GM12878 (cell line): ENCODE measurements around the gene BCO1. TPM values are rescaled to one million over a fixed set of nuclear protein-coding genes. Genes with fewer than 3 reads are reported as not detected.

Experiments used
- ATAC-seq: fragments of 200-7000 bp; cut with Tn5 transposase; 3 replicates; pipeline ENCODE4 v1.9.1; 2020; ENCODE audit warnings: mild to moderate bottlenecking, moderate library complexity
- BruUV-seq: library from RNA; stranded (reverse); fragments of 400-500 nt; replicated peaks from 2 replicates; lab custom pipeline; 2021; lab: Mats Ljungman, UMichigan
- CTCF ChIA-PET: fragments of 300-600 bp; sonication (Branson Sonifier 250); formaldehyde crosslinking; extraction: SDS; loops from one replicate; lab custom pipeline; 2021; ENCODE audit warnings: inconsistent platforms; lab: Yijun Ruan, JAX
- POLR2A ChIA-PET: fragments of 350-600 bp; formaldehyde crosslinking; extraction: SDS; loops from one replicate; lab custom pipeline; 2021; ENCODE audit warnings: inconsistent platforms; lab: Charles Lee
- RAD21 ChIA-PET: fragments of 300-600 bp; sonication (Branson Sonifier 250); formaldehyde crosslinking; loops from one replicate; lab custom pipeline; 2023; ENCODE audit warnings: antibody characterized with exemption; ENCODE audit not compliant: unreplicated experiment; lab: Charles Lee
- SMC1A ChIA-PET: fragments of 300-600 bp; sonication (Branson Sonifier 250); formaldehyde crosslinking; loops from one replicate; lab custom pipeline; 2023; ENCODE audit not compliant: unreplicated experiment, uncharacterized antibody; lab: Charles Lee
- DNase-seq: peaks from one replicate; pipeline ENCODE4 v3.0.0-alpha.2; 2011; ENCODE audit warnings: low read depth, low spot score
- FAIRE-seq: peaks from 3 replicates; lab custom pipeline; 2011; peaks lifted over from hg19 to GRCh38; lab: Jason Lieb, UNC
- H2AFZ ChIP-seq: 2 replicates; pipeline ENCODE4 v1.6.0; 2011; ENCODE audit warnings: low read depth, low read length, control low read depth; ENCODE audit not compliant: control insufficient read depth
- H3K27ac ChIP-seq: 2 replicates; pipeline ENCODE4 v1.5.1; 2011; ENCODE audit warnings: control low read depth; ENCODE audit not compliant: control insufficient read depth, insufficient read depth
- H3K27me3 ChIP-seq, 2 experiments: replicated peaks in 1 of 2; 2 replicates each; pipeline versions ENCODE4 v1.6.0 to v1.6.1; 2011; ENCODE audit warnings: low read length in 1 of 2; ENCODE audit not compliant: control insufficient read depth in 2 of 2, insufficient read depth in 2 of 2
- H3K36me3 ChIP-seq, 2 experiments: 2 replicates each; pipeline ENCODE4 v1.5.1; 2011; ENCODE audit warnings: low read length in 1 of 2; ENCODE audit not compliant: control insufficient read depth in 2 of 2, insufficient read depth in 2 of 2
- H3K4me1 ChIP-seq: 2 replicates; pipeline ENCODE4 v1.6.1; 2011; ENCODE audit warnings: mild to moderate bottlenecking, low read length, moderate library complexity, mixed read lengths; ENCODE audit not compliant: control insufficient read depth, insufficient read depth
- H3K4me2 ChIP-seq: 2 replicates; pipeline ENCODE4 v1.6.0; 2011; ENCODE audit warnings: control low read depth; ENCODE audit not compliant: control insufficient read depth, insufficient read depth
- H3K4me3 ChIP-seq: fragments of 200-600 bp; sonication (generic); 2 replicates; pipeline ENCODE4 v1.5.1; 2016
- H3K79me2 ChIP-seq: 2 replicates; pipeline ENCODE4 v1.6.0; 2011; ENCODE audit warnings: low read length; ENCODE audit not compliant: control insufficient read depth, insufficient read depth
- H3K9ac ChIP-seq: 2 replicates; pipeline ENCODE4 v1.8.0; 2011; ENCODE audit warnings: low read length, control low read depth, mixed read lengths; ENCODE audit not compliant: control insufficient read depth, insufficient read depth
- H3K9me3 ChIP-seq: replicated peaks from 3 replicates; pipeline ENCODE4 v1.5.1; 2011; ENCODE audit warnings: mild to moderate bottlenecking, low read length; ENCODE audit not compliant: control insufficient read depth, insufficient read depth
- H4K20me1 ChIP-seq: 2 replicates; pipeline ENCODE4 v1.6.0; 2011; ENCODE audit not compliant: control insufficient read depth, insufficient read depth
- EGR1 ChIP-seq, 2 experiments: IDR thresholded peaks; 1 replicate in 1 of 2; 2 replicates in 1 of 2; pipeline ENCODE4 v1.6.1; 2011 to 2012; ENCODE audit warnings: low read depth in 2 of 2, low read length in 2 of 2, borderline replicate concordance in 1 of 2, mild to moderate bottlenecking in 1 of 2, moderate library complexity in 1 of 2
- HDGF ChIP-seq: fragments of 450-650 bp; IDR thresholded peaks from 2 replicates; pipeline ENCODE4 v1.6.1; 2016; ENCODE audit warnings: antibody characterized with exemption
- MTA3 ChIP-seq: IDR thresholded peaks from 2 replicates; pipeline ENCODE4 v1.6.1; 2012; ENCODE audit warnings: low read length, inconsistent platforms, borderline replicate concordance
- MXI1 ChIP-seq: fragments of 150-350 bp; IDR thresholded peaks from 2 replicates; pipeline ENCODE4 v1.6.1; 2011; ENCODE audit warnings: low read depth, mild to moderate bottlenecking, inconsistent platforms, low read length, improper control_type of control experiment
- POLR2A ChIP-seq: IDR thresholded peaks from 2 replicates; pipeline ENCODE4 v1.6.1; 2011; ENCODE audit warnings: low read depth, mild to moderate bottlenecking, low read length
- RELA ChIP-seq: fragments of 450-650 bp; IDR thresholded peaks from 2 replicates; pipeline ENCODE4 v1.8.0; 2014; ENCODE audit warnings: borderline replicate concordance; ENCODE audit not compliant: partially characterized antibody
- SMAD1 ChIP-seq: fragments of 450-650 bp; IDR thresholded peaks from 2 replicates; pipeline ENCODE4 v1.6.1; 2018; ENCODE audit warnings: mild to moderate bottlenecking, low read depth; ENCODE audit not compliant: partially characterized antibody
- SP1 ChIP-seq: IDR thresholded peaks from one replicate; pipeline ENCODE4 v1.6.1; 2011; ENCODE audit warnings: low read depth, low read length
- SRF ChIP-seq, 2 experiments: IDR thresholded peaks; 2 replicates each; pipeline ENCODE4 v1.6.1; 2011; ENCODE audit warnings: low read depth in 2 of 2, low read length in 2 of 2, mild to moderate bottlenecking in 1 of 2, moderate library complexity in 1 of 2
- WGBS: methylation state at CpG from one replicate; pipeline ENCODE4 v1.1.6; 2016; ENCODE audit warnings: low lambda C conversion rate; ENCODE audit not compliant: insufficient replicate concordance, insufficient coverage; ENCODE audit errors: missing lambda C conversion rate; 5-methylcytosine and 5-hydroxymethylcytosine counted together
- in situ Hi-C: fragments of 300-500 bp; cut with MboI; formaldehyde crosslinking; loops from 9 replicates; pipeline ENCODE4 v1.14.3; 2018; ENCODE audit warnings: mixed read lengths
- intact Hi-C: fragments of 100-400 bp; cut with micrococcal nuclease; formaldehyde crosslinking; loops from one replicate; pipeline ENCODE4 v1.14.2; 2022; ENCODE audit not compliant: unreplicated experiment
- polyA plus RNA-seq, 11 experiments: library from polyadenylated mRNA; depleted of rRNA in 4 of 11; unstranded in 6 of 11; stranded (reverse) in 5 of 11; fragments of >200 nt; fragmentation: Nextera tagmentation in 4 of 11; fragmentation: Illumina TruSeq in 1 of 11; extraction: Ambion mirVana in 4 of 11; extraction: Trizol in 1 of 11; gene quantifications; 1 replicate in 1 of 11; 2 replicates in 10 of 11; pipeline versions ENCODE4 v1.2.1 to v1.2.3, GENCODE V29; 2011 to 2016; ENCODE audit warnings: inconsistent platforms in 2 of 11, missing spikeins in 2 of 11, low read depth in 1 of 11
- total RNA-seq, 4 experiments: library from RNA; depleted of rRNA in 3 of 4; stranded (reverse); fragments of >200 nt in 3 of 4; fragmentation: Illumina TruSeq in 1 of 4; extraction: Trizol in 1 of 4; gene quantifications; 2 replicates each; pipeline versions ENCODE4 v1.2.1 to v1.2.3, GENCODE V29; 2013 to 2021
- TF ChIP-seq, protein P1 (sequence below): IDR thresholded peaks from 2 replicates; pipeline ENCODE4 v1.6.1; 2011; ENCODE audit warnings: low read depth, low read length, improper control_type of control experiment, borderline replicate concordance
- TF ChIP-seq, protein P2 (sequence below), 3 experiments: IDR thresholded peaks in 2 of 3; conservative IDR thresholded peaks in 1 of 3; 2 replicates each; pipeline ENCODE4 v1.5.1; 2011; ENCODE audit warnings: low read depth in 3 of 3, low read length in 3 of 3, mild to moderate bottlenecking in 3 of 3, control low read depth in 2 of 3, moderate library complexity in 2 of 3, inconsistent platforms in 1 of 3, mixed read lengths in 1 of 3; ENCODE audit not compliant: control insufficient read depth in 2 of 3, insufficient read depth in 1 of 3; ENCODE audit errors: extremely low read depth in 1 of 3
- TF ChIP-seq, protein P3 (sequence below): fragments of 450-650 bp; IDR thresholded peaks from 2 replicates; pipeline ENCODE4 v1.6.1; 2016; ENCODE audit warnings: mild to moderate bottlenecking

BCO1 gene
- total and polyA plus RNA-seq, 10 of the 15 experiments (the other 5 are each of a cell fraction or from before 2014, with no cell fraction given) = 0.09 to 0.21 (median 0.14) TPM; not detected in 7

DNA sequence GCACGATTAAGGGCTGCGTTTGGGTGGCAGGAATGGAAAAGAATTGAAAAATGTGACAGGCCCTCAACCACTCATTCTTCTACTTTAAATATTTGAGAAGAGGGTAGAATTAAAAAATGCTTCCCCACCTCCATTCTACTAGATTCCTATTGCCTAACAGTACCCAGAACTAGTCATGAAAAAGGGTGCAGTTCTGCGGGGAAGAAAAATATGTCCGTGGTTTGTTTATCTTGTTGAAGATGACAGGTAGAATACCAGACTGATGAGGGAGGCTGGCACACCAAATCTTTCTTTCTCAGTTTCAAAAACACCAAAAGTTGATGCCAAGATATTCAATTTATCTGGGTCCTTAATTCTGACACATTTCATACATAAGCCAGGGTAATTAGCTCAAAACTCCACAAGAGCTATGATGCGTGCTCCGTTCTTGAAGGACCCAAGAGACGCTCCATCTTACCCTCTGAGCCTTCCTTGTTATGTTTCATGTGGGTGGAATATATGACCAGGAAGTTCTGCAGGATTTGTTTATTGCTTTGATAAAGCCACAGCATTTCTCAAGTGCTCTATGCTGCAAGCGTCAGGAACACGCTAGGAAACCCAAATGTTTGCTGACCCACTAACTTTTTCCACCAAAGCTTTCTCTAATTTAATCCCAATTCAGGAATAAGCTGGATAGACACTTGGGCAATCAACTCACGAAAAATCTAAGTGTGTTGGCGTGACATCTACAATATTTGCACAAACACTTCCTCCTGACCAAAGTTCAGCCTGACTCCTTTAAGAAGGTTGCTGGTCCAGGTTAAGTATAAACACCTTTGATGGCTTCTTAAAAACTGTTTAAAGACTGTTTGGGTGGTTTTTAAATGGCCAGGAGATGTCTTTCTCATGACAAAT is 55.7 kb downstream of the BCO1 start (continued):
- no peak for TF ChIP-seq SRF (IDR thresholded peaks at IDR 0.05; ENCODE audit: low read depth in 2 of 2, low read length in 2 of 2)
- TF ChIP-seq SP1 = no peak
- TF ChIP-seq RELA = no peak
- no peak for TF ChIP-seq SMAD1
- TF ChIP-seq, protein P1, sequence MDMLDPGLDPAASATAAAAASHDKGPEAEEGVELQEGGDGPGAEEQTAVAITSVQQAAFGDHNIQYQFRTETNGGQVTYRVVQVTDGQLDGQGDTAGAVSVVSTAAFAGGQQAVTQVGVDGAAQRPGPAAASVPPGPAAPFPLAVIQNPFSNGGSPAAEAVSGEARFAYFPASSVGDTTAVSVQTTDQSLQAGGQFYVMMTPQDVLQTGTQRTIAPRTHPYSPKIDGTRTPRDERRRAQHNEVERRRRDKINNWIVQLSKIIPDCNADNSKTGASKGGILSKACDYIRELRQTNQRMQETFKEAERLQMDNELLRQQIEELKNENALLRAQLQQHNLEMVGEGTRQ = no peak
- no peak for TF ChIP-seq HDGF
- no peak for TF ChIP-seq MTA3

DNA sequence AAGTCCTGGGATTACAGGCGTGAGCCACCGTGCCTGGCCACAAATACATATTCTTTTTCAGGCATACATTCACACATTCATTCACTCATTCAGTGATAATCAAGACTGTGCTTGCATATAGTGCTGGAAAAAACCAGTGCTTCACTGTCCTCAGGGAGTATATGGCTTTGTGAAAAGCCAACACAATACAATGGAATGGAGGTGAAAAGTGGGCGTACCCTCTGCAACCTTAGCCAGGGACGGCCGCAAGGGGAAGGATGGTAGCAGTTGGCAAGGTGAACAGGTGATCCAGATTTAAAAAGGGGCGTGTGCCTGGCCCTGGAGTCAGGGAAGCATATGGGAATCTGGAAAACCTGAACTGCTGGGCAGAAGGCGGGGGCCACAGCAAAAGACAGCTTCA is 58.1 kb downstream of the BCO1 start:
- ATAC-seq (no peak), DNase-seq (no peak), FAIRE-seq (no peak)
- RAD21 ChIA-PET = no interaction called here
- H3K4me3 ChIP-seq = no peak overlapping the region
- CTCF ChIA-PET = no interaction called here
- H3K79me2 ChIP-seq = no peaks in the 10 kb centered on the region
- no peaks in the 10 kb centered on the region for H3K4me1 ChIP-seq
- H3K27ac ChIP-seq = no peak overlapping the region
- no peak overlapping the region for H2AFZ ChIP-seq
- H3K9ac ChIP-seq = no peak overlapping the region
- in situ Hi-C loops = no loop called here
- 54% methylated on average over 7 of the region's 7 CpGs for WGBS
- TF ChIP-seq, protein P2, sequence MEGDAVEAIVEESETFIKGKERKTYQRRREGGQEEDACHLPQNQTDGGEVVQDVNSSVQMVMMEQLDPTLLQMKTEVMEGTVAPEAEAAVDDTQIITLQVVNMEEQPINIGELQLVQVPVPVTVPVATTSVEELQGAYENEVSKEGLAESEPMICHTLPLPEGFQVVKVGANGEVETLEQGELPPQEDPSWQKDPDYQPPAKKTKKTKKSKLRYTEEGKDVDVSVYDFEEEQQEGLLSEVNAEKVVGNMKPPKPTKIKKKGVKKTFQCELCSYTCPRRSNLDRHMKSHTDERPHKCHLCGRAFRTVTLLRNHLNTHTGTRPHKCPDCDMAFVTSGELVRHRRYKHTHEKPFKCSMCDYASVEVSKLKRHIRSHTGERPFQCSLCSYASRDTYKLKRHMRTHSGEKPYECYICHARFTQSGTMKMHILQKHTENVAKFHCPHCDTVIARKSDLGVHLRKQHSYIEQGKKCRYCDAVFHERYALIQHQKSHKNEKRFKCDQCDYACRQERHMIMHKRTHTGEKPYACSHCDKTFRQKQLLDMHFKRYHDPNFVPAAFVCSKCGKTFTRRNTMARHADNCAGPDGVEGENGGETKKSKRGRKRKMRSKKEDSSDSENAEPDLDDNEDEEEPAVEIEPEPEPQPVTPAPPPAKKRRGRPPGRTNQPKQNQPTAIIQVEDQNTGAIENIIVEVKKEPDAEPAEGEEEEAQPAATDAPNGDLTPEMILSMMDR (IDR thresholded peaks at IDR 0.05 in 2 of 3, conservative IDR thresholded peaks at IDR 0.05 in 1 of 3; ENCODE audit: control insufficient read depth in 2 of 3, extremely low read depth in 1 of 3, insufficient read depth in 1 of 3, low read depth in 3 of 3, low read length in 3 of 3) = no peak
- TF ChIP-seq MXI1 (no peak), POLR2A (no peak), EGR1 (IDR thresholded peaks at IDR 0.05; ENCODE audit: borderline replicate concordance in 1 of 2, low read depth in 2 of 2, low read length in 2 of 2) (no peak)
- TF ChIP-seq, protein P3, sequence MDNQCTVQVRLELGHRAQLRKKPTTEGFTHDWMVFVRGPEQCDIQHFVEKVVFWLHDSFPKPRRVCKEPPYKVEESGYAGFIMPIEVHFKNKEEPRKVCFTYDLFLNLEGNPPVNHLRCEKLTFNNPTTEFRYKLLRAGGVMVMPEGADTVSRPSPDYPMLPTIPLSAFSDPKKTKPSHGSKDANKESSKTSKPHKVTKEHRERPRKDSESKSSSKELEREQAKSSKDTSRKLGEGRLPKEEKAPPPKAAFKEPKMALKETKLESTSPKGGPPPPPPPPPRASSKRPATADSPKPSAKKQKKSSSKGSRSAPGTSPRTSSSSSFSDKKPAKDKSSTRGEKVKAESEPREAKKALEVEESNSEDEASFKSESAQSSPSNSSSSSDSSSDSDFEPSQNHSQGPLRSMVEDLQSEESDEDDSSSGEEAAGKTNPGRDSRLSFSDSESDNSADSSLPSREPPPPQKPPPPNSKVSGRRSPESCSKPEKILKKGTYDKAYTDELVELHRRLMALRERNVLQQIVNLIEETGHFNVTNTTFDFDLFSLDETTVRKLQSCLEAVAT = no peak
- intact Hi-C loops = no loop called here
- H3K9me3 ChIP-seq = no peaks in the 10 kb centered on the region
- no peaks in the 10 kb centered on the region for H4K20me1 ChIP-seq
- no peaks in the 10 kb centered on the region for H3K27me3 ChIP-seq
- H3K4me2 ChIP-seq = no peak overlapping the region
- no peaks in the 10 kb centered on the region for H3K36me3 ChIP-seq
- POLR2A ChIA-PET = no interaction called here
- no TSS peak for BruUV-seq
- SMC1A ChIA-PET = no interaction called here
